ELR (cell line): Measurements from ENCODE around the gene SLC6A6.
"Not testable (repeated sequence)": the region's sequence is repeated elsewhere in the genome, so short reads cannot be mapped to it uniquely, and the experiment has no call there.

Experiments
- DNase-seq: peaks from one replicate; pipeline ENCODE4 v3.0.0-alpha.2; 2015; ENCODE audit warnings: low read depth

The SLC6A6 gene

DNA sequence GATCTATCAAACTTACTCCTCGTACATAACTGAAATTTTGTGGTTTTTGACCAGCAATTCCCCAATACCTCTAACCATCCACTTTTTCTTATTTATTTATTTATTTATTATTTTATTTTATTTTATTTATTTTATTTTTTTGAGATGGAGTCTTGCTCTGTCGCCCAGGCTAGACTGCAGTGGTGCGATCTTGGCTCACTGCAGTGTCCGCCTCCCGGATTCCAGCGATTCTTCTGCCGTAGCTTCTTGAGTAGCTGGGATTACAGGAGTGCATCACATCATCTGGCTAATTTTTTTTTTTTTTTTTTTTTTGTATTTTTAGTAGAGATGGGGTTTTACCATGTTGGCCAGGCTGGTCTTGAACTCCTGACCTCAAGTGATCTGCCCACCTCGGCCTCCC lies 35.3 kb downstream of the SLC6A6 start:
- DNase-seq: not testable (repeated sequence)

DNA sequence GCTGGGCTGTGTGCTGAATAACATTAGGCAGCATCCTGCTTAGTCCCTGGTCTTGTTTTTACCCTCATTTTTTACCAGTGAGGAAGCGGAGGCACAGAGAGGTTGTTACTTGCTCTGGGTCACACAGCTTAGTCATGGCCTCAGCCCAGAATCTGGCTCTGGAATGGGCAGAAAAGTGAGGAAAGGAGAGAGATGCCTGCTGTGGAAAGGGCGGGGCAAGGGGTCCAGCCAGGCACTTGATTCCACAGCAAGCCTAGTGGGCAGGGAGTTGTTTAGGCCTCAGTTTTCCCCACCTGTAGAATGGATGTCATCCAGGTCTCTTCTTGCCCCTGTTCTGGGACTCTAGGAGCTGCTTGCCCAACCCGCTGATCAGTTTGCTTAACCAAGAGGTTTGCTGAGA lies 35.9 kb downstream of the SLC6A6 start:
- no peak for DNase-seq

GRCh38 chr3:14438929-14439328 lies 36.5 kb downstream of the SLC6A6 start:
- DNase-seq: no peak

- no peak for DNase-seq
Observed at GRCh38 chr3:14439501-14440167, 37.2 kb downstream of the SLC6A6 start.

GRCh38 chr3:14440168-14440518 lies 37.7 kb downstream of the SLC6A6 start:
- DNase-seq: no peak

- peak; percentile 25 for DNase-seq
Observed at GRCh38 chr3:14440531-14441239, 38.3 kb downstream of the SLC6A6 start.

GRCh38 chr3:14441240-14441919 lies 39.0 kb downstream of the SLC6A6 start:
- DNase-seq: peak; percentile 48

GRCh38 chr3:14441920-14442300 lies 39.5 kb downstream of the SLC6A6 start:
- peak; percentile 19 for DNase-seq

GRCh38 chr3:14444380-14444779 lies 42.0 kb downstream of the SLC6A6 start:
- no peak for DNase-seq

- DNase-seq: no peak
Observed at GRCh38 chr3:14445773-14446172, 43.4 kb downstream of the SLC6A6 start.

DNA sequence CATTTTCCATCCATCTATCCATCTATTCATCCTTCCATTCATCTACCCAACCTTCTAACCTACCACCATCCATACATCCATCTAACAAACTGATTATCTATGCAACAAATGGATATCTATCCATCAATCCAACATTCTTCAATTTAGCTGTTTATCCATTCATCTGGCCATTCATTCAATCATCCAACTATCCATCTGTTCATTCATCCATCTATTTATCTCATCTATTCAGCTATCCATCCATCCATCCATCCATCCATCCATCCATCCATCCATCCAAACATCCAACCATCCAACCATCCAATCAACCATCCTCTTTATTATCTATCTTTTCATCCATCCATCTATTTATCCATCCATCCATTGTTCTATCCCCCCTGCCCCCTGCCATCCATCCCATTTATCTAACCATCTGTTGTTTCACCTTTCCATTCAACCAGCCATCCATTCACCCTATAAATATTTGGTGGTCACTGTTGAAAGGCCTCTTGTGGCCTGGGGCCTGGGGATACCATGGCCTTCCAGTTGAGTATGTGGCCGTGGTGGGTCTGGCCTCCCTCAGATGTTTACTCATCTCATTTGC lies 44.7 kb downstream of the SLC6A6 start:
- no peak for DNase-seq

- no peak for DNase-seq
Observed at GRCh38 chr3:14448063-14448462, 45.7 kb downstream of the SLC6A6 start.

DNA sequence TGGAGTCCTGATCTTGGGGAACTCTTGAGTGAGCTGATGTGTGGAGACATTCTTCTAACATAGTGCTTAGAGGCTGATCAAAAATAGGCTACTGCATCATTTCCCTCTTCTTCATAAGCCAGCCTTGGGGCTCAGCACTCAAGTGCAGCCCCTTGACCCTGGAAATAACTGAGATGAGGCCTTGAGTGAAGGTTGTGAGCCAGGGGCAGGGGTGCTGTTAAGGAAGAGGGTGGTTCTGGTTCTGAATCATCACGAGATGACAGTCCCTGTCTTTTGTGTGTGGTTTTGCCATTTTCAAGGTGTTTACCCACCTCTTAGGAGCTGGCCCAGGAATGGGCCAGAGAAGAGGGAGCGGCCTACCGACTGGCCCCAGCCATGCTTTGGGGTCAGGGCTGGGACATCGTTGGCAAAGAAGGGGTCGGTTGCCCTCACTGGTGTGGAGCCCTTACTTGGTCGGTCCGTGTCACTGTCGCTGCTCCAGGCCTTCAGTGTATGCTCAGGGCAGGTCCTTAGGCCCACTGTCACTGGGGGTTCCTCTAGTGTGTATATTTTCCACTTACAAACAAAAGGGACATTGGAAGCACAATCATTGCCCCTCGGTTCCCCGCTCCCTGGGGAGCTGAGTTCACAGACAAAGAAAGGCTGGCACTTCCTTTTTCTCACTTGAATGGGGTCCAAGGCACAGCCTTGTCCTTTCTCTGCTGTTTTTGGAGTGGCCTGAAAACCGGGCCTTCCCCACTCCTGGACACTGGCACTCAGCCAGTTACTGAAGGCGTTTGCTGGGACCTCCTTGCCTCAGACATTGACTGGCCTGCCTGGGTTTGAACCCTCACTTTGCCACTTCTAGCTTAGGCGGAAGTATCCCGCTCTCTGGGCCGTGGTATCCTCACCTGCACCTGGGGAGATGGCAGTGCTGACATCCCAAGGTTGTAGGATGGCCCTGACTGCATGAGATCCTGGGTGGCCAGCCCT lies 46.6 kb downstream of the SLC6A6 start:
- DNase-seq: no peak

DNA sequence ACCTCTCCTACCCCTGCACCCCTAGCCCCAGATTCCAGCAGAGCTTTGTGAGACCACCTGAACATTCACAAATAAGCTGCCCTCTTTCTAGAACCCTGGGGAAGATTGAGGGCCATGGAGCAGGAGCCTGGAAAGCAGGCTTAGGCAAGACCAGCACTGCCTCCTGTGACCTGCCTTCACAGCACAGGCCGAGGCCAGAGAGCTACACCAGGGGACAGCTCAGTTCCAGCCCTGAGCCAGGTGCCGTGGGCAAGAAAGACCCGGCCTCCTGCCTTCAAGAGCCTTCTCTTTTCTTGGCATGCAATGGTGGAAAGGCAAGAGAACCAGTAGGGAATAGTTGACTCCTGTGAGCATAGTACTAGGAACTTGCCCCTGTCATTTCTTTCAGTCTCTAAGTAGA lies 48.1 kb downstream of the SLC6A6 start:
- no peak for DNase-seq

GRCh38 chr3:14450922-14451606 lies 48.7 kb downstream of the SLC6A6 start:
- DNase-seq: no peak

GRCh38 chr3:14451844-14452739 lies 49.7 kb downstream of the SLC6A6 start:
- DNase-seq: peak; percentile 92

GRCh38 chr3:14452740-14453710 lies 50.6 kb downstream of the SLC6A6 start:
- peak; percentile 91 for DNase-seq

DNA sequence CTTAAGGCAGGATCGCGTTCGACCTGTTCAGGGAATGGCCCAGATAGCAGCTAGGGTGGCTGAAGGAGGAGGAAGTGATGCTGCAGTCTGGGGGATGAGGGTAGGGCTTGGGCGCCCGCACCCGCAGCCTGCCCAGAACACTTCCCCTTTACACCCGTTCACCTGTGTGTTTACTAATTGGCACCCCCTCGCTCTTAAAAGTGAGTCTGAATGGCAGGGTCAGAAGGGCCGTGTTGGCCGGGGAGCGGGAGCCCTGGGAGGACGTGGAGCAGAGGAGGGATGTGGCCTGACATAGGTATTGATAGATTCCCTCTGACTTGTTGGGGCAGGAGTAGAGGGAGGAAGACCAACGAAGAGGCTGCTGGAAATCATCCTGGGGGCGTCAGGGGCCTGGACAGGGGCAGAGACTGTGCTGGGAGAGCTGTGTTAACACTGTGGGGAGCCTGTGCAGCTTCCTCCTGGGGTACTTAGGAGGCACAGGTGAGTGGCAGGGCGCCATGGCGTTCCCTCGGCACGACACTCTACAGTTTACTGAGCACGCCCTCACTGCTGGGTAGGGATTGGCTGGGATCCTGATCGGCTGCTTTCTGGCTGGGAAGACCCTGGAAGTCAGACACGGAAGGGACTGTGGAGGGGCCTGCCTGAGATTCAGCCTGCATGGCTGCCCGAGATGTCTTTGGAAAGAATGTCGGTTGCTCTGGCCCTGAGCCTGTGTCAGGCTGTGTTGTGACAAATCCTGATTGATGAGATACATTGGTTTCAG lies 51.7 kb downstream of the SLC6A6 start:
- DNase-seq: no peak
